Measurements from ENCODE around the gene CTNNA2. TPM values are rescaled to one million over a fixed set of nuclear protein-coding genes. Genes with fewer than 3 reads are reported as not detected.

CTNNA2 gene
- total RNA-seq, 4 donors from 2014 or later, result 0.40 to 1.7 (median 1.5) TPM; not detected in 1

GRCh38 chr2:79576451-79576850 lies 63.6 kb downstream of the CTNNA2 start:
- in situ Hi-C loops (cut with MboI; ENCODE audit: low pct_ligation_motif_present in 1 of 4, low pct_unique_long_range_greater_than_20kb in 1 of 4, low sequenced_read_pairs in 3 of 4), result no loop called here

GRCh38 chr2:79578952-79579351 lies 66.1 kb downstream of the CTNNA2 start:
- intact Hi-C loops (cut with DNase I; ENCODE audit: low total_unique reads), result no loop called here
- no peaks in the 10 kb centered on the region for H3K9me3 ChIP-seq
- H3K36me3 ChIP-seq, result no peaks in the 10 kb centered on the region
- 88 to 100% methylated on average over 1 of the region's 1 CpG for WGBS, 2 donors (ENCODE audit: low coverage in 1 of 2)
- no peak overlapping the region for H3K27ac ChIP-seq
- TF ChIP-seq POLR2A (IDR thresholded peaks at IDR 0.05), result no peak
- TF ChIP-seq EP300 (IDR thresholded peaks at IDR 0.05; ENCODE audit: low read depth), result no peak
- TF ChIP-seq POLR2AphosphoS5 (IDR thresholded peaks at IDR 0.05), result no peak
- no peak for TF ChIP-seq CTCF (IDR thresholded peaks at IDR 0.05)
- in situ Hi-C loops (cut with MboI; ENCODE audit: low pct_ligation_motif_present in 1 of 4, low pct_unique_long_range_greater_than_20kb in 1 of 4, low sequenced_read_pairs in 3 of 4), result no loop called here
- H3K4me3 ChIP-seq, result no peak overlapping the region
- no peaks in the 10 kb centered on the region for H3K27me3 ChIP-seq
- no peak for DNase-seq
- no peaks in the 10 kb centered on the region for H3K4me1 ChIP-seq

More at GRCh38 chr2:79576451-79576850, 63.6 kb downstream of the CTNNA2 start:
- no peak overlapping the region for H3K4me3 ChIP-seq
- no peaks in the 10 kb centered on the region for H3K27me3 ChIP-seq
- H3K4me1 ChIP-seq, result no peaks in the 10 kb centered on the region
- no peak for DNase-seq
- TF ChIP-seq CTCF (IDR thresholded peaks at IDR 0.05) (no peak), POLR2AphosphoS5 (IDR thresholded peaks at IDR 0.05) (no peak)
- no peaks in the 10 kb centered on the region for H3K9me3 ChIP-seq
- intact Hi-C loops (cut with DNase I; ENCODE audit: low total_unique reads), result no loop called here
- WGBS, 2 donors (ENCODE audit: low coverage in 1 of 2), result 52 to 62% methylated on average over 4 of the region's 4 CpGs
- H3K36me3 ChIP-seq, result no peaks in the 10 kb centered on the region
- H3K27ac ChIP-seq, result no peak overlapping the region

- Histone ChIP-seq H3K9me3 (no peaks in the 10 kb centered on the region), H3K4me1 (no peaks in the 10 kb centered on the region), H3K4me3 (no peak overlapping the region), H3K27me3 (no peaks in the 10 kb centered on the region), H3K36me3 (no peaks in the 10 kb centered on the region), H3K27ac (no peak overlapping the region)
- TF ChIP-seq EP300 (IDR thresholded peaks at IDR 0.05; ENCODE audit: low read depth), result no peak
- WGBS, 2 donors (ENCODE audit: low coverage in 1 of 2), result 76 to 86% methylated on average over 4 to 6 of the region's 6 CpGs
- DNase-seq, result no peak
- intact Hi-C loops (cut with DNase I; ENCODE audit: low total_unique reads) (no loop called here), in situ Hi-C loops (cut with MboI; ENCODE audit: low pct_ligation_motif_present in 1 of 4, low pct_unique_long_range_greater_than_20kb in 1 of 4, low sequenced_read_pairs in 3 of 4) (no loop called here)
Observed at GRCh38 chr2:79580175-79580574, 67.3 kb downstream of the CTNNA2 start.

GRCh38 chr2:79585701-79586433 lies 73.0 kb downstream of the CTNNA2 start:
- TF ChIP-seq EP300 (IDR thresholded peaks at IDR 0.05; ENCODE audit: low read depth) (no peak), CTCF (IDR thresholded peaks at IDR 0.05) (no peak), POLR2AphosphoS5 (IDR thresholded peaks at IDR 0.05) (no peak), POLR2A (IDR thresholded peaks at IDR 0.05) (no peak)
- no peaks in the 10 kb centered on the region for H3K9me3 ChIP-seq
- in situ Hi-C loops (cut with MboI; ENCODE audit: low pct_ligation_motif_present in 1 of 4, low pct_unique_long_range_greater_than_20kb in 1 of 4, low sequenced_read_pairs in 3 of 4), result no loop called here
- H3K36me3 ChIP-seq, result no peaks in the 10 kb centered on the region
- H3K27ac ChIP-seq, result no peak overlapping the region
- H3K27me3 ChIP-seq, result no peaks in the 10 kb centered on the region
- no peak for DNase-seq
- H3K4me3 ChIP-seq, result no peak overlapping the region
- 52 to 66% methylated on average over 5 to 11 of the region's 11 CpGs for WGBS, 2 donors (ENCODE audit: low coverage in 1 of 2)
- H3K4me1 ChIP-seq, result no peaks in the 10 kb centered on the region
- intact Hi-C loops (cut with DNase I; ENCODE audit: low total_unique reads), result no loop called here

GRCh38 chr2:79591281-79591680 lies 78.4 kb downstream of the CTNNA2 start:
- H3K9me3 ChIP-seq, result no peaks in the 10 kb centered on the region
- H3K36me3 ChIP-seq, result no peaks in the 10 kb centered on the region
- intact Hi-C loops (cut with DNase I; ENCODE audit: low total_unique reads), result no loop called here
- DNase-seq, result no peak
- H3K27ac ChIP-seq, result no peak overlapping the region
- TF ChIP-seq POLR2A (IDR thresholded peaks at IDR 0.05) (no peak), CTCF (IDR thresholded peaks at IDR 0.05) (no peak), EP300 (IDR thresholded peaks at IDR 0.05; ENCODE audit: low read depth) (no peak), POLR2AphosphoS5 (IDR thresholded peaks at IDR 0.05) (no peak)
- H3K4me1 ChIP-seq, result no peaks in the 10 kb centered on the region
- H3K4me3 ChIP-seq, result no peak overlapping the region
- H3K27me3 ChIP-seq, result no peaks in the 10 kb centered on the region
- in situ Hi-C loops (cut with MboI; ENCODE audit: low pct_ligation_motif_present in 1 of 4, low pct_unique_long_range_greater_than_20kb in 1 of 4, low sequenced_read_pairs in 3 of 4), result no loop called here
- WGBS, 2 donors (ENCODE audit: low coverage in 1 of 2), result 70 to 82% methylated on average over 1 of the region's 1 CpG

Data from transverse colon (tissue), 4 donors.